ENCODE results near the gene CARM1.

Gene CARM1

GRCh38 chr19:10911579-10912363 is 40.4 kb downstream of the CARM1 start:
- DNase-seq: no peak

DNA sequence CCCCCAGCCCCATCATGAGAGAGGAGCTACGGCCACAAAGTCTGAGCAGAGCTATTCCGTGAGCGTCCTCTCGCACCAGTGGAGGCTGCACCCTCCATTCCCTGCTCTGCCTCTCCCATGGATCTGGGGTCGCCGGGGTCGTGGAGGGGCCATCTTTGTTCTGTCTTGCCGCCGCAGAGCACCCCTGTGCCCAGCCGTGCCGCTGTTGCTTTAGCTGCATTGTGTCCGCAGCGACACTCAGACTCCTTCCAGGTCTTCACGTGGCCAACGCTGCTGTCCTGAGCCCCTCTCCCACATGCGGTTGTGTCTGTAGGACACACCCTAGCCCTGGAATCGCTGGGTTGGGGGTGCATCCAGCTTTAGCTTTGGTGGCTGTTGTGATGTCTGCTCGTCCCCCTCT is 41.3 kb downstream of the CARM1 start:
- DNase-seq: no peak

GRCh38 chr19:10913716-10914340 is 42.5 kb downstream of the CARM1 start:
- no peak for DNase-seq

DNA sequence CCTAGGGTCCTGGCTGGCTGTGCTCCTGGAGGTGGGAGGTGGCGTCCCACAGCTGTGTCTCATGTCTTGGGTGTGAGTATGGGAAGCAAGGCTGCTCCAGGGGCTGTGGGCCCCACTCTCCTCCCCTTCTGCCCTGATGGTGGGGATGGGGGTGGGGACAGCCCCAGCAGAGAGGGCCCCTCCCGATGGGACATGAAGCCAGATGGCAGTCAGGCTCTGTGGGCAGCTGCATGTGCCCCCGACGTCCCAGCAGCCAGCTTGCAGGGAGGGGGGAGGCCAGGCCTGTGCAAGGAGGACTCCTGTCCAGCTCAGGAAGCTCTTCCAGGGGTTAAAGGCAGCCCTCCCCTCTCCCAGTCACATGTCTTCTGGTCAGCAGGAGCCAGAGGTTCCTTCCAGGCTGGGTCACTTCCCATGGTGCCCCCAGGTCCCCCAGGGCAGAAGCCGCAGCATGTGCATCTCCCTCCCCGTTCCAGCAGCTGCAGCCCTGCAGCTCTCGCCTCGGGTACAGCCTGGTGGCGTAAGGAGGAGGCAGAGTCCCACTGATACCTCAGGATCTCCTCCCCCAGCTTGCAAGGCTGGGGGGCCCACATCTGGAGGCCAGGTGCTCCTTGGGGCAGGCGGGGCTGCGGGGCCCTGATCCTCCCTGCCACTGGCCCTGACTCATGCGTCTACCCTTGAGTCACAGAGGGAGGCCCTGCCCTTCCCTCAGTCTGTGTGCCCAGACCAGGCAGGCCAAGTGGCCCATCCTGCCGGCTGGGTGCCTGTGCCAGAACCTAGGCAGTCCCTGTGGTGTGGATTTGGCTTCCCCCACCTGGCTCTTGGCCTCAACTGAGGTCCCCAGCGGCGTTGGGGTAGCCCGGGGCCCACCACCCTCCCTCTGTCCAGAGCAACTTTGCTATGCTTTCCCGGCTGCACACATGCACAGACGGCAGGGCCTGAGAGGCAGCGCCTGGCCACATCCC is 44.1 kb downstream of the CARM1 start:
- no peak for DNase-seq

GRCh38 chr19:10916602-10917001 is 45.2 kb downstream of the CARM1 start:
- DNase-seq: no peak

GRCh38 chr19:10918359-10918758 is 47.0 kb downstream of the CARM1 start:
- no peak for DNase-seq

DNA sequence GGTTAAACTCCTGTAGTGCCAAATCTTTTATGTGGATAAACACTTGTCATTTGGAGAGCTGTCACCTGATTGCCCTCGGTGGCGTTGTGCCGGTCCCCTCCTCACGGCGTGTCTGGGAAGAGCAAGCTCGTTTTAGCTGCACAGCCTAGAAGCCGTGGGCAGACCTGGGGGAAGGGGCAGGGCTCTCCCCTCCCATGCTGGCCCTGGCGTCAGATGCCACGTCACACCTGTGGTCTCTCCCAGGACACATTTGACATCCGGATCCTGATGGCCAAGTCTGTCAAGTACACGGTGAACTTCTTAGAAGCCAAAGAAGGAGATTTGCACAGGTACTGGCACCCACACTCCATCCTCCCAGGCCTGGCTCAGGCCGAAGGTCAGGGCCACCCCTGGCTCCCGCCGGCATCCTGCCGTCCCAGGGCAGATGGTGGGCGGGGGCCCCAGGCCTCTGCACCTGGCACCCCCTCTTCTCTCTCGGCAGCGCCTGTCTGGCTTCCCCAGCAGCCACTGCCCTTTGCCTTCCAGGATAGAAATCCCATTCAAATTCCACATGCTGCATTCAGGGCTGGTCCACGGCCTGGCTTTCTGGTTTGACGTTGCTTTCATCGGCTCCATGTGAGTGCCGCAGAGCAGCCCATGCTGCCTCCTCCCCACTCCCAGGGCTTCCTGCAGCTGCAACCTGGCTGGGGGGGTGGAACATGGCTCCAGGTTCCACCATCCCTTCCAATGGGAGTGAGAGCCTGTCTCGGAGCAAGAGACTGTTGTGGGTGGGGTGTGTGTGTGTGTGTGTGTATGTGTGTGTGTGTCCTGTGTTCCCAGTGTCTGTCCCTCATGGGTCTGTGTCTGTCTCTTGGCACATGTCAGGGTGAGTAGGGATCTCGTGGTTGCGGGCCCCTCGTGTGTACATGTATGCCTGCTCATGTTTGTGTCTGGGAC is 48.3 kb downstream of the CARM1 start:
- DNase-seq: no peak

DNA sequence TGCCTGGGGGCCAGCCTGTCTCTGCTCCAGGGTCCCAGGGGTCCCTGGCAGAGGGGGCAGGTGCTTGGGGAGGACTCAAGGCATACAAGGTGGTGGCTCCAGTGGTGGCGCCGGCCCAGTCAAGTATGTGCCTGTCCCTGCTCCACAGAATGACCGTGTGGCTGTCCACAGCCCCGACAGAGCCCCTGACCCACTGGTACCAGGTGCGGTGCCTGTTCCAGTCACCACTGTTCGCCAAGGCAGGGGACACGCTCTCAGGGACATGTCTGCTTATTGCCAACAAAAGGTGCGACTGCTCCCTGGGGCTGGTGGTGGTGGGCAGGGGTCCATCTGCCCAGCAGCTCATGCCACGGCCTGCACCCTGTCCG is 48.9 kb downstream of the CARM1 start:
- DNase-seq: no peak

GRCh38 chr19:10920781-10921180 is 49.4 kb downstream of the CARM1 start:
- no peak for DNase-seq

DNA sequence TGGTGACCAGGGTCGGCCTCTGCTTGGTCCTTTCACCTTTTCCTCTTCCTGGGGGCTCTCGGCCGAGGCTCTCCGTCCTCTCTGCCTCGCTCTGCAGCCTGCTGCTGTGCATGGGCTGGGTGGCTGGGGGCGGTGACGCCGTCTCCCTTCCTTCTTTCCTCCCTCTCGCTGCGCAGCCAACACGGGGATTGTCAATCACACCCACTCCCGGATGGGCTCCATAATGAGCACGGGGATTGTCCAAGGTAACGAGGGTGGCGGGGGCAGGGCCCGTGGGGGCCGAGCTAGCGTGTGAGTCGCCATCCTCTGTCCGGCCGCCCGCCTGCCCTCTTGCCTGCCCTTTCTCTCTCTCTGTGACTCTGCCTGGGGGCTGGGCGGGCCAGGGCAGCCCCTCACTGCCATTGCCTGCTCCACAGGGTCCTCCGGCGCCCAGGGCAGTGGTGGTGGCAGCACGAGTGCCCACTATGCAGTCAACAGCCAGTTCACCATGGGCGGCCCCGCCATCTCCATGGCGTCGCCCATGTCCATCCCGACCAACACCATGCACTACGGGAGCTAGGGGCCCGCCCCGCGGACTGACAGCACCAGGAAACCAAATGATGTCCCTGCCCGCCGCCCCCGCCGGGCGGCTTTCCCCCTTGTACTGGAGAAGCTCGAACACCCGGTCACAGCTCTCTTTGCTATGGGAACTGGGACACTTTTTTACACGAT is 50.0 kb downstream of the CARM1 start:
- no peak for DNase-seq

DNA sequence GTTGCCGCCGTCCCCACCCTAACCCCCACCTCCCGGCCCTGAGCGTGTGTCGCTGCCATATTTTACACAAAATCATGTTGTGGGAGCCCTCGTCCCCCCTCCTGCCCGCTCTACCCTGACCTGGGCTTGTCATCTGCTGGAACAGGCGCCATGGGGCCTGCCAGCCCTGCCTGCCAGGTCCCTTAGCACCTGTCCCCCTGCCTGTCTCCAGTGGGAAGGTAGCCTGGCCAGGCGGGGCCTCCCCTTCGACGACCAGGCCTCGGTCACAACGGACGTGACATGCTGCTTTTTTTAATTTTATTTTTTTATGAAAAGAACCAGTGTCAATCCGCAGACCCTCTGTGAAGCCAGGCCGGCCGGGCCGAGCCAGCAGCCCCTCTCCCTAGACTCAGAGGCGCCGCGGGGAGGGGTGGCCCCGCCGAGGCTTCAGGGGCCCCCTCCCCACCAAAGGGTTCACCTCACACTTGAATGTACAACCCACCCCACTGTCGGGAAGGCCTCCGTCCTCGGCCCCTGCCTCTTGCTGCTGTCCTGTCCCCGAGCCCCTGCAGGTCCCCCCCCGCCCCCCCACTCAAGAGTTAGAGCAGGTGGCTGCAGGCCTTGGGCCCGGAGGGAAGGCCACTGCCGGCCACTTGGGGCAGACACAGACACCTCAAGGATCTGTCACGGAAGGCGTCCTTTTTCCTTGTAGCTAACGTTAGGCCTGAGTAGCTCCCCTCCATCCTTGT is 50.7 kb downstream of the CARM1 start:
- no peak for DNase-seq

- DNase-seq: no peak
Observed at GRCh38 chr19:10922638-10923014, 51.3 kb downstream of the CARM1 start.

DNA sequence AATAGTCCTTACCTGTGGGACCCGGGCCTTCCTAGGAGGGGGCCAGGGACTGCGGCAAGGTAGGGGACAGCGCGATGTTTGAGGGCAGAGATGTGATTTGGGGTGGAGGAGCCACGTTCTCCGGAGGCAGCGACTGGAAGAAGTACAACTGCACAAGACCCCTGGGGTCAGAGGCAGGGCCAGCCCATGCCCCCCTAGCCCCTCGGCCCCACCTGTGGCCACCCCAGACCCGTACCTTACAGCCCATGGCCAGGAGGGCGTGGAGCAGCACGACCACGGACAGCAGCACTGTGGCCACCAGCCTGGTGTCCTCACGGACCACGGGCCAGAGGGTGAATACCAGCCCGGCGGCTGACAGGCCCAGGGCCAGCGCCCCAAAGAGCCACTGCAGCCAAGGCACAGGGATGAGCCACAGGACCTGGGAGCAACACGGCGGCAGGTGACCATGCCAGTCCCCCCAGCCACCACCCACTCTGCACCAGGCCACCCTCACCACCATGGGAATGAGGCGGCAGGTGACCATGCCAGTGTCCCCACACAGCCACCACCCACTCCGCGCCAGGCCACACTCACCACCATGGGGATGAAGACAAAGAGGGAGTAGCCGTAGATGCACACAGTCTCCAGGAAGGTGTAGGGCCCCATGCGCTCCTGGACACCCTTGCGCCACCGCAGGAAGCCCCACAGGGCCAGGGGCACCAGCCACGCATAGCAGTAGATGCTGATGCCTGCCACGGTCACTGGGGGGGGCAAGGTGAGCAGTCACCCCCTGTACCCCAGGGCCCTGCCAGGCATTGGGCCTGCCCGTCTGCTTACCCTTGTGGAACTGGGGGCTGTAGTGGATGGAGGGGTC is 52.1 kb downstream of the CARM1 start:
- DNase-seq: no peak

DNA sequence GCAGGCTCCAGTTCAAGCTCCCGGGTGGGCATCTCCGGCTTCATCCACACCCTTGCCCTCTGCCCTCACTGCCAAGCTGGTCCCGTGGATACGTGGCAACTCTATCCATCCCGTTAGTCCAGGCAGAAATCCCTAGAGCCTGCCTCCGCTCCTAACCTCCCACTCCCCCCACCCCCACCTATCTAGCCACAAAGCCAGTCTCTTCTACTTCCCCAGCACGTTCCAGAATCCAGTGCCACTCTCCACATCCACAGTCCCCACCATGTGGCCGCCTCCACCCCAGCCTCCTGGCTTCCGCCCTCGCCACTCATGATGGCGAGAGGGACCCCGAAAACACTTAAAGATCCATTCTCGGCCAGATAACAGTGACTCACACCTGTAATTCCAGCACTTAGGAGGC is 53.2 kb downstream of the CARM1 start:
- no peak for DNase-seq

DNA sequence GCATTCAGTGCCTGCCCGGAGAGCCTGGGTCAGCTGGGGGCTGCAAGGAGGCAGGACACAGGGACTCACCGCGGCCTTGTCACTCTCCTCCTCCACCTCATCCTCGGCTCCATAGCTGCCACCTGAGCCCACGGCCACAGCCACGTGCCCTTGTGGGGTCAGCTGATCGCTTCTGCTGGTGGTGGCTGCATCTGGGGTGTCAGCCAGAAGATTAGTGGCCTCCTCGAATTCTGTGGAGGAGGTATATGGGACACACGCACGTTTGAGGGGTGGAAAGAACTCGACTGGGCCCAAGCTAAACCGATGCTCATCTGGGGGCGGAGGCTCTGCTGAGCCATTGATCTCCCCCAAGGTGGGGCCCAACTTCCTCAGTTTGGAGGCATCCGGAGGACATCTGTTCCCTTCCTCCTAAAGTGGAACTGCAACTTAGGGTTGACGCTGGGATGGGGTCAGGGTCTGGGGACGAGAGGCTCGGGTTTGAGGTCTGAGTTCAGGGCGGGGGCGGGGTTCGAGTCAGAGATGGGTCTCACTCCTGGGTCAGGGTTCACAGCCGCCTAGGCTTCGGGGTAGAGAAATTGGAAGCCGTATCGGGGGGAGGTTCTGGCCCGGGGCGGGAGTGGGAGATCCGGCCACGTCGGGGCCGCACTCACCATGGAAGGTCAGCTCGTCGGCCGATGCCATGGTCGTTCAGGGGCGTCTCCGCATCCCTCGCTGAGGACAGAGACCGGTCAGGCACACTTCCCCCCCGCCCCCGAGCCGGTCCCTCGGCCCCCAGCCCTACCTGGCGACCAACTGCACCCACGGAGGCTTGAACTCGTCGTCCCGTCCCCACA is 56.6 kb downstream of the CARM1 start:
- DNase-seq: no peak

GRCh38 chr19:10928563-10929401 is 57.4 kb downstream of the CARM1 start, which contains the start of the genes TIMM29 and YIPF2:
TIMM29 (plus strand) TSS chr19:10928811; CDS start chr19:10928823, 12 bp downstream.
YIPF2 (minus strand) TSS chr19:10928639; CDS start chr19:10928410, 229 bp downstream.
- DNase-seq: peak; percentile 93

DNA sequence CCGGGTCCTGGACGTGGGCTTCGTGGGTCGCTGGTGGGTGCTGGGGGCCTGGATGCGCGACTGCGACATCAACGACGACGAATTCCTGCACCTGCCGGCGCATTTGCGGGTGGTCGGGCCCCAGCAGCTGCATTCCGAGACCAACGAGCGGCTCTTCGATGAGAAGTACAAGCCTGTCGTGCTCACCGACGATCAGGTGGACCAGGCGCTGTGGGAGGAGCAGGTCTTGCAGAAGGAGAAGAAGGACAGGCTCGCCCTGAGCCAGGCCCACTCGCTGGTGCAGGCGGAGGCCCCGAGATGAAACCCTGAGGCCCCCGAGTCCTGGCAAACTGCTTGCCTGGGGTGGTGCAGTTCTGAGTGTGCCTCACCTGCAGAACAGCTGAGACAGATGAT is 58.0 kb downstream of the CARM1 start:
- DNase-seq: no peak
